Posterior cingulate gyrus (tissue), 11 donors: ENCODE results near the gene IGF2BP3.

ENCODE experiments used
- DNase-seq, 10 donors: peaks; one replicate each; pipeline versions ENCODE4 v3.0.0 to v3.0.0-alpha.2; 2020 to 2021; ENCODE audit warnings: mixed read lengths in 3 of 10
- intact Hi-C: fragments of 100-400 bp; cut with DNase I; formaldehyde crosslinking; loops from one replicate; pipeline ENCODE4 v1.15.1; 2023

The IGF2BP3 gene

GRCh38 chr7:23347682-23348180, 122.6 kb downstream of the IGF2BP3 start:
- intact Hi-C loops, result no loop called here

GRCh38 chr7:23347033-23347681, 123.1 kb downstream of the IGF2BP3 start:
- no peak for DNase-seq
- intact Hi-C loops, result no loop called here

More at GRCh38 chr7:23347682-23348180, 122.6 kb downstream of the IGF2BP3 start:
- DNase-seq, result no peak

GRCh38 chr7:23346316-23346715, 124.0 kb downstream of the IGF2BP3 start:
- DNase-seq, result no peak
- intact Hi-C loops, result no loop called here

- intact Hi-C loops, result no loop called here
- DNase-seq, result no peak
Observed at GRCh38 chr7:23345601-23346000, 124.7 kb downstream of the IGF2BP3 start.

GRCh38 chr7:23343806-23344475, 126.3 kb downstream of the IGF2BP3 start:
- no peak for DNase-seq
- intact Hi-C loops, result no loop called here

- no peak for DNase-seq
- intact Hi-C loops, result no loop called here
Observed at GRCh38 chr7:23343102-23343501, 127.2 kb downstream of the IGF2BP3 start.

GRCh38 chr7:23341846-23342598, 128.3 kb downstream of the IGF2BP3 start:
- no peak for DNase-seq
- intact Hi-C loops, result no loop called here

- intact Hi-C loops, result no loop called here
- DNase-seq, result no peak
Observed at GRCh38 chr7:23338863-23339262, 131.4 kb downstream of the IGF2BP3 start.

GRCh38 chr7:23338439-23338838, 131.9 kb downstream of the IGF2BP3 start:
- intact Hi-C loops, result no loop called here
- no peak for DNase-seq

GRCh38 chr7:23337374-23337773, 132.9 kb downstream of the IGF2BP3 start:
- intact Hi-C loops, result no loop called here
- no peak for DNase-seq

- no peak for DNase-seq
- intact Hi-C loops, result no loop called here
Observed at GRCh38 chr7:23336799-23337283, 133.4 kb downstream of the IGF2BP3 start.

- intact Hi-C loops, result no loop called here
- DNase-seq, result no peak
Observed at GRCh38 chr7:23336086-23336485, 134.2 kb downstream of the IGF2BP3 start.

- no peak for DNase-seq
- intact Hi-C loops, result no loop called here
Observed at GRCh38 chr7:23335621-23336020, 134.7 kb downstream of the IGF2BP3 start.

GRCh38 chr7:23335136-23335535, 135.2 kb downstream of the IGF2BP3 start:
- intact Hi-C loops, result no loop called here
- DNase-seq, result no peak

GRCh38 chr7:23334482-23335056, 135.7 kb downstream of the IGF2BP3 start:
- DNase-seq, result no peak
- intact Hi-C loops, result no loop called here

GRCh38 chr7:23333671-23334246, 136.5 kb downstream of the IGF2BP3 start:
- no peak for DNase-seq
- intact Hi-C loops, result no loop called here

GRCh38 chr7:23332910-23333612, 137.2 kb downstream of the IGF2BP3 start:
- intact Hi-C loops, result no loop called here
- no peak for DNase-seq

- DNase-seq, result no peak
- intact Hi-C loops, result no loop called here
Observed at GRCh38 chr7:23332193-23332592, 138.1 kb downstream of the IGF2BP3 start.

- DNase-seq, result no peak
- intact Hi-C loops, result no loop called here
Observed at GRCh38 chr7:23331132-23331531, 139.2 kb downstream of the IGF2BP3 start.

- intact Hi-C loops, result no loop called here
- DNase-seq, result no peak
Observed at GRCh38 chr7:23315366-23315765, 154.9 kb downstream of the IGF2BP3 start.
